SH-SY5Y (cell line): ENCODE measurements around the gene OTOF.

Experiments
- GATA2 ChIP-seq: IDR thresholded peaks from 2 replicates; pipeline ENCODE4 v1.6.1; 2011; ENCODE audit warnings: mild to moderate bottlenecking, low read depth, low read length
- GATA3 ChIP-seq: IDR thresholded peaks from 2 replicates; pipeline ENCODE4 v1.6.1; 2011; ENCODE audit warnings: low read depth, mild to moderate bottlenecking, low read length, moderate library complexity

DNA sequence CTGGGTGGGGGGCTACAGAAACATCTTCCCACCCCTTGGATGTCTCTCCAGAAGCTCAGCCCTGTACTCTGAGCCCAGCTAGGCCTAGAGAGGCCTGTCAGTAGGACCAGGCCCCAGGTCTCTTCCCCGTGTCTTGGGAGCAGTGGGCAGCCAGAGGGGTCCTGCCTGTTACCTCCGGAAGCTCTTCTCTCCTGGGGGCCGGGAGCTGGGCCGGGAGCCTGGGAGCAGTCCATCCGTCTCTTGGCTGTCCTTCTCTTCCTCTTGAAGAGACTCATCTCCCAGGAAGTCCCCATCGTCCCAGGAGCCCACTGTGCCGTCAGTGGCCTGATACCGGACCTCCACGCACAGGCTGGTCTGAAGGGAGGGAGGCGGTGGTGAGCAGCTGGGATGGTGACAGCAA, 38.3 kb upstream of the OTOF start:
- no peak for TF ChIP-seq GATA3
- no peak for TF ChIP-seq GATA2
